OCI-LY7 (cell line): Measurements from ENCODE around the gene MLYCD. TPM values are rescaled to one million over a fixed set of nuclear protein-coding genes. Genes with fewer than 3 reads are reported as not detected.

Experiments
- BruUV-seq: library from RNA; stranded (reverse); fragments of 400-500 nt; replicated peaks from 2 replicates; lab custom pipeline; 2021; lab: Mats Ljungman, UMichigan
- CTCF ChIA-PET: fragments of 300-600 bp; sonication (Branson Sonifier 250); formaldehyde crosslinking; loops from one replicate; lab custom pipeline; 2022; ENCODE audit warnings: antibody characterized with exemption; ENCODE audit not compliant: unreplicated experiment; lab: Charles Lee
- POLR2A ChIA-PET: fragments of 300-600 bp; sonication (Branson Sonifier 250); formaldehyde crosslinking; loops from one replicate; lab custom pipeline; 2022; ENCODE audit warnings: antibody characterized with exemption; lab: Charles Lee
- DNase-seq: peaks from one replicate; pipeline ENCODE4 v3.0.0-alpha.2; 2015; ENCODE audit warnings: low spot score
- H2AFZ ChIP-seq: fragments of 200-600 bp; sonication (generic), shearing (Covaris generic); 2 replicates; pipeline ENCODE4 v1.6.1; 2014; ENCODE audit warnings: mild to moderate bottlenecking, antibody characterized with exemption, low read length, moderate library complexity
- H3K27ac ChIP-seq: fragments of 200-600 bp; sonication (generic); 2 replicates; pipeline ENCODE4 v1.5.1; 2014; ENCODE audit warnings: mixed run types, low read depth, mild to moderate bottlenecking, moderate library complexity, low read length, inconsistent platforms; ENCODE audit not compliant: poor library complexity, severe bottlenecking
- H3K36me3 ChIP-seq: fragments of 200-600 bp; sonication (generic); 2 replicates; pipeline ENCODE4 v1.6.1; 2014; ENCODE audit warnings: mild to moderate bottlenecking, antibody characterized with exemption, low read length, moderate library complexity, mixed read lengths; ENCODE audit not compliant: insufficient read depth
- H3K4me1 ChIP-seq: fragments of 200-600 bp; sonication (generic); 2 replicates; pipeline ENCODE4 v1.5.1; 2014; ENCODE audit warnings: mild to moderate bottlenecking, low read length; ENCODE audit not compliant: insufficient read depth, poor library complexity, severe bottlenecking
- H3K4me2 ChIP-seq: fragments of 200-600 bp; sonication (generic); 2 replicates; pipeline ENCODE4 v1.6.1; 2014; ENCODE audit warnings: mild to moderate bottlenecking, low read length
- H3K4me3 ChIP-seq: fragments of 200-600 bp; sonication (generic); 2 replicates; pipeline ENCODE4 v1.5.1; 2014; ENCODE audit warnings: mild to moderate bottlenecking, low read depth, low read length; ENCODE audit not compliant: poor library complexity, severe bottlenecking
- H3K79me2 ChIP-seq: fragments of 200-600 bp; sonication (generic); 2 replicates; pipeline ENCODE4 v1.6.1; 2016; ENCODE audit warnings: low read depth, mild to moderate bottlenecking, low read length, moderate library complexity, mixed read lengths; ENCODE audit not compliant: insufficient read depth
- H3K9me2 ChIP-seq: fragments of 200-600 bp; sonication (generic); 2 replicates; pipeline ENCODE4 v1.6.1; 2016; ENCODE audit warnings: mild to moderate bottlenecking, low read length, mixed read lengths; ENCODE audit not compliant: insufficient read depth
- H3K9me3 ChIP-seq: fragments of 200-600 bp; sonication (generic); 2 replicates; pipeline ENCODE4 v1.6.1; 2014; ENCODE audit warnings: mild to moderate bottlenecking, mixed run types, low read length, mixed read lengths
- H4K20me1 ChIP-seq: fragments of 200-600 bp; sonication (generic); 2 replicates; pipeline ENCODE4 v1.6.1; 2014; ENCODE audit warnings: mild to moderate bottlenecking, antibody characterized with exemption, low read length, moderate library complexity, mixed read lengths; ENCODE audit not compliant: insufficient read depth
- CTCF ChIP-seq: fragments of 200-600 bp; sonication (generic); conservative IDR thresholded peaks from 2 replicates; pipeline ENCODE4 v1.5.1; 2014; ENCODE audit warnings: mild to moderate bottlenecking, antibody characterized with exemption, low read length, moderate library complexity, mixed read lengths
- EZH2phosphoT487 ChIP-seq: fragments of 200-600 bp; sonication (generic); IDR thresholded peaks from 2 replicates; pipeline ENCODE4 v1.6.1; 2018; ENCODE audit warnings: low read depth, borderline replicate concordance, mild to moderate bottlenecking, mixed run types, antibody characterized with exemption, low read length, moderate library complexity, mixed read lengths
- intact Hi-C: fragments of 100-400 bp; cut with micrococcal nuclease; formaldehyde crosslinking; loops from one replicate; pipeline ENCODE4 v1.10.0; 2022; ENCODE audit not compliant: unreplicated experiment
- total RNA-seq, 2 experiments: library from RNA; depleted of rRNA in 1 of 2; stranded (reverse); fragments of >200 nt in 1 of 2; shearing (Covaris generic) in 1 of 2; gene quantifications; 2 replicates each; pipeline ENCODE4 v1.2.3, GENCODE V29; 2014 to 2022

The MLYCD gene
- total RNA-seq, 2 experiments from 2014 or later = 3.5 to 10.9 TPM

- POLR2A ChIA-PET = no interaction called here
- Histone ChIP-seq H3K36me3 (no peaks in the 10 kb centered on the region), H3K4me3 (no peak overlapping the region), H3K4me2 (no peak overlapping the region), H3K9me2 (no peaks in the 10 kb centered on the region), H3K27ac (no peak overlapping the region), H3K4me1 (no peaks in the 10 kb centered on the region), H3K9me3 (no peaks in the 10 kb centered on the region), H4K20me1 (no peaks in the 10 kb centered on the region), H3K79me2 (no peaks in the 10 kb centered on the region), H2AFZ (no peak overlapping the region)
- TF ChIP-seq CTCF (no peak), EZH2phosphoT487 (no peak)
- intact Hi-C loops = no loop called here
- CTCF ChIA-PET = no interaction called here
- DNase-seq = no peak
- no TSS peak for BruUV-seq
Measured at GRCh38 chr16:83960521-83961249, 61.8 kb downstream of the MLYCD start.

GRCh38 chr16:83961591-83961990 lies 62.7 kb downstream of the MLYCD start:
- CTCF ChIA-PET = no interaction called here
- BruUV-seq = no TSS peak
- H3K9me2 ChIP-seq = no peaks in the 10 kb centered on the region
- POLR2A ChIA-PET = no interaction called here
- H3K36me3 ChIP-seq = no peaks in the 10 kb centered on the region
- H3K79me2 ChIP-seq = no peaks in the 10 kb centered on the region
- no peak overlapping the region for H3K27ac ChIP-seq
- H2AFZ ChIP-seq = no peak overlapping the region
- intact Hi-C loops = no loop called here
- DNase-seq = no peak
- H4K20me1 ChIP-seq = no peaks in the 10 kb centered on the region
- H3K4me3 ChIP-seq = no peak overlapping the region
- no peak overlapping the region for H3K4me2 ChIP-seq
- TF ChIP-seq EZH2phosphoT487 (no peak), CTCF (no peak)
- no peaks in the 10 kb centered on the region for H3K4me1 ChIP-seq
- no peaks in the 10 kb centered on the region for H3K9me3 ChIP-seq
